HL-60 (cell line): ENCODE results near the gene C16orf54.

Source experiments
- POLR2AphosphoS5 ChIP-seq: IDR thresholded peaks from 2 replicates; pipeline ENCODE4 v1.6.1; 2012; ENCODE audit warnings: low read depth
- TF ChIP-seq, protein P1 (sequence below): IDR thresholded peaks from one replicate; pipeline ENCODE4 v1.5.1; 2011; ENCODE audit warnings: low read length, control low read depth, inconsistent platforms; ENCODE audit not compliant: insufficient read depth
- TF ChIP-seq, protein P2 (sequence below): IDR thresholded peaks from 2 replicates; pipeline ENCODE4 v1.6.1; 2012; ENCODE audit warnings: low read depth; ENCODE audit not compliant: insufficient replicate concordance

DNA sequence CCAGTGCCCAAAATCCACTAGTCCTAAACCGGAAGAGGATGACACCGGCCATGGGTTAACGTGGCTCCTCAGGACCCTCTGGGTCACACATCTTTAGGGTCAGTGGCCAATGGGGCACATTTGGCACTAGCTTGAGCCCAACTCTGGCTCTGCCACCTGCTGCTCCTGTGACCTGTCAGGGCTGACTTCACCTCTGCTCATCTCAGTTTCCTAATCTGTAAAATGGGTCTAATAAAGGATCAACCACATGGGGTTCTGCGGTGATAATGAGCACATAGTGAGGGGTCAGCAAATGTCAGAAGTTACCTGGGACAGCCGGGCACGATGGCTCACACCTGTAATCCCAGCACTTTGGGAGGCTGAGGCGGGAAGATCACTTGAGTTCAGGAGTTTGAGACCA, 48.4 kb downstream of the C16orf54 start:
- TF ChIP-seq, protein P1, sequence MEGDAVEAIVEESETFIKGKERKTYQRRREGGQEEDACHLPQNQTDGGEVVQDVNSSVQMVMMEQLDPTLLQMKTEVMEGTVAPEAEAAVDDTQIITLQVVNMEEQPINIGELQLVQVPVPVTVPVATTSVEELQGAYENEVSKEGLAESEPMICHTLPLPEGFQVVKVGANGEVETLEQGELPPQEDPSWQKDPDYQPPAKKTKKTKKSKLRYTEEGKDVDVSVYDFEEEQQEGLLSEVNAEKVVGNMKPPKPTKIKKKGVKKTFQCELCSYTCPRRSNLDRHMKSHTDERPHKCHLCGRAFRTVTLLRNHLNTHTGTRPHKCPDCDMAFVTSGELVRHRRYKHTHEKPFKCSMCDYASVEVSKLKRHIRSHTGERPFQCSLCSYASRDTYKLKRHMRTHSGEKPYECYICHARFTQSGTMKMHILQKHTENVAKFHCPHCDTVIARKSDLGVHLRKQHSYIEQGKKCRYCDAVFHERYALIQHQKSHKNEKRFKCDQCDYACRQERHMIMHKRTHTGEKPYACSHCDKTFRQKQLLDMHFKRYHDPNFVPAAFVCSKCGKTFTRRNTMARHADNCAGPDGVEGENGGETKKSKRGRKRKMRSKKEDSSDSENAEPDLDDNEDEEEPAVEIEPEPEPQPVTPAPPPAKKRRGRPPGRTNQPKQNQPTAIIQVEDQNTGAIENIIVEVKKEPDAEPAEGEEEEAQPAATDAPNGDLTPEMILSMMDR = no peak
- TF ChIP-seq, protein P2, sequence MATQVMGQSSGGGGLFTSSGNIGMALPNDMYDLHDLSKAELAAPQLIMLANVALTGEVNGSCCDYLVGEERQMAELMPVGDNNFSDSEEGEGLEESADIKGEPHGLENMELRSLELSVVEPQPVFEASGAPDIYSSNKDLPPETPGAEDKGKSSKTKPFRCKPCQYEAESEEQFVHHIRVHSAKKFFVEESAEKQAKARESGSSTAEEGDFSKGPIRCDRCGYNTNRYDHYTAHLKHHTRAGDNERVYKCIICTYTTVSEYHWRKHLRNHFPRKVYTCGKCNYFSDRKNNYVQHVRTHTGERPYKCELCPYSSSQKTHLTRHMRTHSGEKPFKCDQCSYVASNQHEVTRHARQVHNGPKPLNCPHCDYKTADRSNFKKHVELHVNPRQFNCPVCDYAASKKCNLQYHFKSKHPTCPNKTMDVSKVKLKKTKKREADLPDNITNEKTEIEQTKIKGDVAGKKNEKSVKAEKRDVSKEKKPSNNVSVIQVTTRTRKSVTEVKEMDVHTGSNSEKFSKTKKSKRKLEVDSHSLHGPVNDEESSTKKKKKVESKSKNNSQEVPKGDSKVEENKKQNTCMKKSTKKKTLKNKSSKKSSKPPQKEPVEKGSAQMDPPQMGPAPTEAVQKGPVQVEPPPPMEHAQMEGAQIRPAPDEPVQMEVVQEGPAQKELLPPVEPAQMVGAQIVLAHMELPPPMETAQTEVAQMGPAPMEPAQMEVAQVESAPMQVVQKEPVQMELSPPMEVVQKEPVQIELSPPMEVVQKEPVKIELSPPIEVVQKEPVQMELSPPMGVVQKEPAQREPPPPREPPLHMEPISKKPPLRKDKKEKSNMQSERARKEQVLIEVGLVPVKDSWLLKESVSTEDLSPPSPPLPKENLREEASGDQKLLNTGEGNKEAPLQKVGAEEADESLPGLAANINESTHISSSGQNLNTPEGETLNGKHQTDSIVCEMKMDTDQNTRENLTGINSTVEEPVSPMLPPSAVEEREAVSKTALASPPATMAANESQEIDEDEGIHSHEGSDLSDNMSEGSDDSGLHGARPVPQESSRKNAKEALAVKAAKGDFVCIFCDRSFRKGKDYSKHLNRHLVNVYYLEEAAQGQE = no peak
- no peak for TF ChIP-seq POLR2AphosphoS5
